Subcutaneous adipose tissue (tissue), 4 donors: ENCODE measurements around the gene KRT1. TPM values are rescaled to one million over a fixed set of nuclear protein-coding genes. Genes with fewer than 3 reads are reported as not detected.

ENCODE experiments used
- total RNA-seq, 4 donors: library from RNA; depleted of rRNA; stranded (reverse); fragments of >200 nt; gene quantifications; one replicate each; pipeline ENCODE4 v1.1.0, GENCODE V29; 2016
- TF ChIP-seq, protein P1 (sequence below): fragments of 450-650 bp; IDR thresholded peaks from one replicate; pipeline ENCODE4 v1.5.1; 2016; ENCODE audit warnings: low read depth, mild to moderate bottlenecking, control low read depth, antibody characterized with exemption, moderate library complexity

The KRT1 gene
- total RNA-seq, 4 donors from 2014 or later: 0.38 TPM; not detected in 3

DNA sequence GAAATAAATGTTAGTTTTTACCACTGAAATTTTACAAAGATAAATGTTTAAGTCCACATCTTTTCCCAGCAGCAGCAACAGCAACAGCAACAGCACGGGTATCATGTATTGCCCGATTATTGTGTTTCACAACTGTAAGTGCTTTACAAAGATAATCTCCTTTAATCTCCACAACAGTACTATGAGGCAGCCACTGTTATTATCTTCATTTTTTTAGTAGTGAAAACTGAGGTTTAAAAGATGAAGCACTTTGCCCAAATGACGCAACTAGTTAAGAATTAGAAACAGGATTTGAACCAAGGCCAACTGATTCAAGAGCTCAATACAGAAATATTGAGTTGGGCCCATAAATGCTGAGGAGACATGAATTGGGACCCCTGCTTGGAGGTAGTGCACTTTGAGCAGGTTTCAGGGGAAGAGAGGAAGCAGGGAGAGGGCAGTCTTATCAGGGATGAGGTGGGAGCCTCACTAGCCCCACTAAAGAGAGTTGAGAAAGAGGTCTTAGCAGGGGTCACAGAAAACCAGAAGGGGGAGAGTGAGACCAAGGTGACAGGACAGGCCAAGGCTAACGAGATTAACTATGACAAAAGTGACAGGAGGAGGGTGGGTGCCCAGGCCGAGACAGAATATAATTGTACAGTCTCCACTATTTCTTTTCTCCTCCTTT, 43.5 kb downstream of the KRT1 start:
- TF ChIP-seq, protein P1, sequence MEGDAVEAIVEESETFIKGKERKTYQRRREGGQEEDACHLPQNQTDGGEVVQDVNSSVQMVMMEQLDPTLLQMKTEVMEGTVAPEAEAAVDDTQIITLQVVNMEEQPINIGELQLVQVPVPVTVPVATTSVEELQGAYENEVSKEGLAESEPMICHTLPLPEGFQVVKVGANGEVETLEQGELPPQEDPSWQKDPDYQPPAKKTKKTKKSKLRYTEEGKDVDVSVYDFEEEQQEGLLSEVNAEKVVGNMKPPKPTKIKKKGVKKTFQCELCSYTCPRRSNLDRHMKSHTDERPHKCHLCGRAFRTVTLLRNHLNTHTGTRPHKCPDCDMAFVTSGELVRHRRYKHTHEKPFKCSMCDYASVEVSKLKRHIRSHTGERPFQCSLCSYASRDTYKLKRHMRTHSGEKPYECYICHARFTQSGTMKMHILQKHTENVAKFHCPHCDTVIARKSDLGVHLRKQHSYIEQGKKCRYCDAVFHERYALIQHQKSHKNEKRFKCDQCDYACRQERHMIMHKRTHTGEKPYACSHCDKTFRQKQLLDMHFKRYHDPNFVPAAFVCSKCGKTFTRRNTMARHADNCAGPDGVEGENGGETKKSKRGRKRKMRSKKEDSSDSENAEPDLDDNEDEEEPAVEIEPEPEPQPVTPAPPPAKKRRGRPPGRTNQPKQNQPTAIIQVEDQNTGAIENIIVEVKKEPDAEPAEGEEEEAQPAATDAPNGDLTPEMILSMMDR: no peak

DNA sequence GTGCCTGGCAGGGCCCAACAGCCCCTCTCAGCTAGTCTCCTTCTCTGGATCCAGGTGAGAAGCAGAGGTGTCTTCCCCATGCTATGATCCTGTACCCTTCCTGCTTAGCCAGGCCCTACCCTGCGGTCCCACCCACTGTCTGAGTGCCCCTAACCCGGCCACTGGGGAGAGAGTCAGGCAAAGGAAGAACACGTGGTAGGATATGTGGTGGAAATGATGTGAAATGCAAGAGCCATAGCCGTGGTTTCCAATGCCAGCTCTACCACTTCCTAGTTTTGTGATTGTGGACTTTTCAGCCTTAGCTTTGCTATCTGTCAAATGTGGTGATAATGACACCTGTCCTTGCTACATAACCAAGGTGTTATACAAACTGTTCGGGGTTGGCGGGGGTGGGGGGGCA, 44.0 kb downstream of the KRT1 start:
- TF ChIP-seq, protein P1: no peak

DNA sequence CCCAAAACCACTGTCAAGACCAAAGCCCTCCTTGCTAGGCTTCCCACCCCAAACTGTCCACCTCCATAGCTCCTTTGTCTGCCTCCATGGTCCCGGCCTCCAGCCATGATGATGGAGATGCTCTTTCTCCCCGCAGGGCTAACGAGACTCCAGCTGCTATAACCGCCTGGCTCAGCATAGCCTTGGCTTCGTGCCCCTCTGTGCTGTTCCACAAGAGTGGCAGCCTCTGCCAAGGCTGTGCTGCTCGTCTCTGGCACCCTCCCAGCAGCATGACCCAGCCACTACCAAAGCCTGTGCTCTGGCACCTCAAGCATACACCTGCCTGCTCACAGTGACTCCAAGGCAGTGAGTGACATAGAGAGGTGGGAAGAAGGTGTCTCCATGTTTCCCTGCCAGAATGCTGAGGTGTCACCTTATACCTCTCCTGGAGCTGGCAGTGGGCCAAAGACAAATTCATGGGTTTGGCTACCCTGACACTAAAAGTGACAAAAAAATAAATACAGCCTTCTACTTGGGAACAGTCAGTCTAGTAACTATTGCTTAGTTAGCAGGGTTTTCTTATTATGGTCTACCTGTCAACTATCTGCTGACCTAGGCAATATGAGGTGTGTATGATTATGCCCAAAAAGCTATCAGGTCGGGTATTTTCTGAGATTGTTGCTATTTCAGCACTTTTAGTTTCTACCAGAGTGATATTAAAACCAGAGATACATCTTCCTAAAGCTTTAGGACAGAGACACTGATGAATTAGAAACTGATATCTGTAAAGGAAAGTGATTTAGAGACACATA, 45.7 kb downstream of the KRT1 start:
- TF ChIP-seq, protein P1: no peak

DNA sequence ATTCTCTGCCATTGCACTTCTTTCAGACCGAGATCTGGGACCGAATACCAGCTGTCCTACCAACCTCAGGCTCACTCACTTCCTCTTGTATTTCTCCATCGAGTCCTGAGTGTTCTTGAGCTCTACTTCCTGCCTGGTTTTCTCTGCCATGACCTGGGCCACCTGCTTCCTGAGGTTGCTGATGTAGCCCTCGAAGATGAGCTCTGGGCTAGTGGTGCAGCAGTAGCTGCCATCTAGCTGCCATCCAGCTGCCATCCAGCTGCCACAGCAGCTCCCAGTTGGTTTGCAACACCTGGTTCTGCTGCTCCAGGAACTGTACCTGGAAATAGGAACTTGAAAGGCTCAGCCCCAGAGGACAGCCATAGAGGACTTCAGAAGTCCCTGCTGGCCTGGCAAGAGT, 46.8 kb downstream of the KRT1 start:
- TF ChIP-seq, protein P1: no peak

DNA sequence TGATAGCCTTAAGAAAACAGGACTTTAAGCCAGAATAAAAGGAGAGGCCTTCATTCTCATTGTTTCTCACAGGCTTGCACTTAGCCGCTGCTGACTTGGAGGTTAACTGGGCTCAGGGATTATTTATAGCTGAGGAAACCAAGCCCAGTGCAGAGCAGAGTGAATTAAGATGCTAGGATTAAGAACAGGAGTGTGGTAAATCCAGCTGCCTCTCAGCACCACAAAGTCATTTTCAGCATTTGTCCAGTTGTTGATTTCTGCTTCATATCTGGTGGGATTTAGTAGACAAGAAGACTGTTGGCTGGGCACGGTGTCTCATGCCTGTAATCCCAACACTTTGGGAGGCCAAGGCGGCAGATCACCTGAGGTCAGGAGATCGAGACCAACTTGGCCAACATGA, 47.6 kb downstream of the KRT1 start:
- TF ChIP-seq, protein P1: no peak

DNA sequence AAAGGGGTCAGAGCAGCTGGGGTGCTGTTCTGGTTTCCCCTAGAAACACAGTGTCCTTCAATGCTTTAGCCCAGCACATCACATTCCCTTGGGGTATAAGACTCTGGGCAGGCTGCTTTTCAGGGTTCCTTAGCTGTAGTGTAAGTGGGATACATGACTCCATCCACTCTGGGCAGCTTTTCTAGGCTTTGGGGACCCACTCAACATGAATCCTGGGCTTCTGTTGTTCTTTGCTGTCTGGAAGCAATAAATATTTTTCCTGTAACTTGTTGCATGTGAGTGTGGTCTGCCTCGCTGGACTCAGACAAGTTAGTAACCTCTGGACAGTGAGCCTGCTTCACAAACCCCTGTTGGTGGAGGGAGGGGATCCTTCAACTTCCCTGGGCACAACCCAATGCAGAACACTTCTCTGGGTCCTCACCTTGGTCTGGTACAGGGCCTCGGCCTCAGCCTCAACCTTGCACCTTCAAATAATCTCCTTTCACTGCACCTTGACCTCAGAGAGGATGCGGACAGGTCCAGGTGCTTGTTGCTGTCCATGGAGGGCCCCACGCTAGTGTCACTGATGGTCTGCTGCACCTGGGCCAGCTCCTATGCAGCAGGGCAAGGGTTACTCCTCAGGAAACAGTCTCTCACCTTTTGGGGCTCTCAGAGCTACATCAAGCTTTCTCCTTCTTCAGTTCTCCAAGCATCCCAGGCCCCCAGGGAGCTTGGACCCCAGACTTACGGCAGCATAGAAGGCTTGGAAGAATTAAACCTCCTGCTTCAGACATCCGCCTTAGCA, 48.3 kb downstream of the KRT1 start:
- TF ChIP-seq, protein P1: no peak

DNA sequence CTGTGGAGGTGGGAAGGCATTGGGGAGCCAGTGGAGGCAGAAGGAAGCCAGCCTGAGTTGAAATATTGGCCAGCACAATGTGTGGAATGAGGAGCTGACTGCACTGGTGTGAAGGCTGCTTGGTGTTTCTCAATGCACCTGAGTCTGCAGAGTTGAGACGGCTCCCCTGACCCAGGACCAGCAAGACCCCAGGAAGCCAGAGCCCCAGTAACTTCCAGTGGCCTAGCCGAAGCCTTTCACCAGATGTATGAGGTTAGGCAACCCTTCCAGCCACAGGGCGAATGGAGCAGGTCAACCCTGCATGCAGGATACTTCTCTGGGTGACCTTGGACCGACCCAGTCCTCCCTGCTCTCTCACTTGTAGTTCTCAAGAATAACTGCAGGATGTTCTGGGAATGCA, 48.9 kb downstream of the KRT1 start:
- TF ChIP-seq, protein P1: no peak
